GM12892 (cell line): ENCODE measurements around the gene TTC28.

Source experiments
- POLR2A ChIP-seq: IDR thresholded peaks from 2 replicates; pipeline ENCODE4 v1.6.1; 2011; ENCODE audit warnings: low read depth, low read length, control low read depth
- POLR2AphosphoS5 ChIP-seq: IDR thresholded peaks from 2 replicates; pipeline ENCODE4 v1.6.1; 2011; ENCODE audit warnings: low read depth, low read length, control low read depth
- TAF1 ChIP-seq: IDR thresholded peaks from 2 replicates; pipeline ENCODE4 v1.6.1; 2011; ENCODE audit warnings: low read depth, mild to moderate bottlenecking, control low read depth, low read length, borderline replicate concordance

- no peak for TF ChIP-seq POLR2A
- TF ChIP-seq POLR2AphosphoS5: no peak
- TF ChIP-seq TAF1: no peak
Observed at GRCh38 chr22:28702891-28703290, 23.3 kb upstream of the TTC28 start.
